ENCODE data around the gene BCHE.

The BCHE gene

DNA sequence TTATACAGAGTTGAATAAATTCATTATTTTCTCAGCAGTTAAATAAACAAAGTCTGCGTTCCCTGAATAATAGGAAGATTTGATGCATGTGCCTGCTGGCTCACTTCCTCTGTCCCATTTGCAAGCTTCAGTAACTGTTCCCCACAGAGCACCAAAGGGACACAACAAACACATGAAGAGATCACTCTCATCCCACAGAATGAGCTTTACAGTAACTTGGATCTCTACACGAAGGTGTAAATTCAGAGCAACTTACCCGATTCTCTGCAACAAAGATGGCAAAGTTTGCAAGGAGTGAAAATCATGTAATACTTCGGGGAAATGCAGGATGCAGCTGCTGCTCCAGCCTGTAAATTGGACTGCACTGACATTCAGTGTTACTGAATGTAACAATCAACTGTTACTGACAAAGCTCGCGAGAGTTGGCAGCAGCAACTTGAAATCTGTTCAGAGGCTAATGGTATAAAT is at the start of gene BCHE:
BCHE (minus strand) TSS at position 366 of the 468 bp plus-strand sequence. CDS start 6,390 bp downstream, outside the sequence.
- no peak for DNase-seq (ENCODE audit: insufficient read length, low spot score)
- no peak for FAIRE-seq
- TF ChIP-seq CTCF (IDR thresholded peaks at IDR 0.05; ENCODE audit: insufficient read depth, missing control alignments), result no peak

- DNase-seq (ENCODE audit: insufficient read length, low spot score), result no peak
- TF ChIP-seq CTCF (IDR thresholded peaks at IDR 0.05; ENCODE audit: insufficient read depth, missing control alignments), result no peak
- no peak for FAIRE-seq
These were observed 48.5 kb upstream of the BCHE start for GRCh38 chr3:165885558-165886270.

- FAIRE-seq (no peak), DNase-seq (ENCODE audit: insufficient read length, low spot score) (no peak)
These were observed 47.3 kb upstream of the BCHE start for GRCh38 chr3:165884518-165884917.

GRCh38 chr3:165883863-165884478 is 46.7 kb upstream of the BCHE start:
- no peak for FAIRE-seq
- no peak for DNase-seq (ENCODE audit: insufficient read length, low spot score)

More at GRCh38 chr3:165884518-165884917, 47.3 kb upstream of the BCHE start:
- TF ChIP-seq CTCF (IDR thresholded peaks at IDR 0.05; ENCODE audit: insufficient read depth, missing control alignments), result no peak

GRCh38 chr3:165883117-165883516 is 45.9 kb upstream of the BCHE start:
- TF ChIP-seq CTCF (IDR thresholded peaks at IDR 0.05; ENCODE audit: insufficient read depth, missing control alignments), result no peak
- FAIRE-seq (no peak), DNase-seq (ENCODE audit: insufficient read length, low spot score) (no peak)

More at GRCh38 chr3:165883863-165884478, 46.7 kb upstream of the BCHE start:
- TF ChIP-seq CTCF (IDR thresholded peaks at IDR 0.05; ENCODE audit: insufficient read depth, missing control alignments), result no peak

DNA sequence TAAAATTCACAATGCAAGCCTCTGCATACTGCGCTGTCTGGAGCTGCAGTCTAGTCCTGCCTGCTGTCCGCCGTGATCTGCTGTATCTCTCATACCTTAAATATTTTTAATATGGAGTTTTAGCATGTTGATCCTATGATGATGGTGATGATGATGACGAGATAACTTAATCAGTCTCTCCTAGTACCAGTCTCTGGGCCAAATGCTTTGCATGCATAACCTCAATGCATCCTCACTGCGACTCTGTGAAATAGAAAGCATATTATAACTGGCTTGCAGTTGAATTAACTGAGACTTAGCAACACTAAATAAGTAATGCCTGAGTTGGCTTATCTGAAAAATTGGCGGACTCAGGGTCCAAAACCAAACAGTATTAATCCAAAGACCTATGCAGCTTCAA is 38.4 kb upstream of the BCHE start:
- TF ChIP-seq CTCF (IDR thresholded peaks at IDR 0.05; ENCODE audit: insufficient read depth, missing control alignments), result no peak
- FAIRE-seq, result no peak
- no peak for DNase-seq (ENCODE audit: insufficient read length, low spot score)
